Body of pancreas (tissue), 4 donors: ENCODE data around the gene ARMC10.

Experiments used
- CTCF ChIP-seq, 7 experiments: fragments of 450-650 bp in 4 of 7; fragments of 200-600 bp in 3 of 7; sonication (generic) in 3 of 7; IDR thresholded peaks; one replicate each; pipeline ENCODE4 v1.5.1; 2016 to 2019; ENCODE audit warnings: antibody characterized with exemption in 7 of 7
- POLR2A ChIP-seq, 3 donors: fragments of 450-650 bp; IDR thresholded peaks; one replicate each; pipeline ENCODE4 v1.6.1; 2016; ENCODE audit warnings: antibody characterized with exemption in 3 of 3, mild to moderate bottlenecking in 2 of 3

DNA sequence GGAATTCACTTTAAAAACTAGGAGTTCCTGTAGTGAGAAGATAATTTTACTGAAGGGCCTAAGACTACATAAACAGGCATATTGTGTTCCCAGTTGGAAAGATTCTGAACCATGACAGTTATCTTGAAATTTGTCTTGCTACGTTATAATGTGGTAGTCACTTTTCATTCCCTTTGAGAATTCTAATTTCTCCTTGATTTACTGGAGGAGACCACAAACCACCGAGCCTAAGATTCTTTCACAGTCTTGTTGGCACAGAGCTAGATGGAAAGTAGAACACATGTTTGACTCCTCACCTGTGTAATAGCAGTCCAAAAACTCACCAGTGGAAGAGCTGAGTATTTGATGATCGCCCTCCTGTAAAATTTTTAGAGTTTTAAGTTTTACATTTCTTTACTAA lies 4.9 kb downstream of the ARMC10 start:
- no peak for TF ChIP-seq CTCF (IDR thresholded peaks at IDR 0.05)
- no peak for TF ChIP-seq POLR2A (IDR thresholded peaks at IDR 0.05)
